Measurements from ENCODE around the gene ADAM12.

The ADAM12 gene

DNA sequence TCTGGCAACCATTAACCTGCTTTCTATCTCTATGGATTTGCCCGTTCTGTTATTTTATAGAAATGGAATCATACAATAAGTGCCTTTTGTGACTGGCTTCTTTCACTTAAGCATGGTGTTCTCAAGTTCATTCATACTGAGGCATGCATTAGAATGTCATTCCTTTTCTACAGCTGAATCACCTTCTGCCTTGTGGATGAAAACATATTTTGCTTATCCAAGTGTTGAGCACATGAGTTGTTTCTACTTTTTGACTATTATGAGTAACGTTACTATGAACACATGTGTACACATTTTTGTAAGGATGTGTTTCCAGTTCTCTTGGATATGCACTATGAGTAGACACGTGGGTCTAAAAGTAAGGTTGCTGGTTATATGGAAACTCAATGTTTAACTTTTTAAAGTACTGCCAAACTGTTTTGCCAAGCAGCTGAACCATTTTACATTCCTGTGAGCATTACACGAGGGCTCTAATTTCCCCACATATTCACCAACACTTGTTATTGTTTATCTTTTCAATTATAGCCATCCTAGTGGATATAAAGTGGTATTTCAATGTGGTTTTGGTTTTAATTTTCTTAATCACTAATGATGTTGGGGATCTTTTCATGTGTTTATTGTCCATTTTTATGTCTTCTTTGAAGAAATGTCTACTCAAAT, 250.6 kb downstream of the ADAM12 start:
- TF ChIP-seq, protein P1, sequence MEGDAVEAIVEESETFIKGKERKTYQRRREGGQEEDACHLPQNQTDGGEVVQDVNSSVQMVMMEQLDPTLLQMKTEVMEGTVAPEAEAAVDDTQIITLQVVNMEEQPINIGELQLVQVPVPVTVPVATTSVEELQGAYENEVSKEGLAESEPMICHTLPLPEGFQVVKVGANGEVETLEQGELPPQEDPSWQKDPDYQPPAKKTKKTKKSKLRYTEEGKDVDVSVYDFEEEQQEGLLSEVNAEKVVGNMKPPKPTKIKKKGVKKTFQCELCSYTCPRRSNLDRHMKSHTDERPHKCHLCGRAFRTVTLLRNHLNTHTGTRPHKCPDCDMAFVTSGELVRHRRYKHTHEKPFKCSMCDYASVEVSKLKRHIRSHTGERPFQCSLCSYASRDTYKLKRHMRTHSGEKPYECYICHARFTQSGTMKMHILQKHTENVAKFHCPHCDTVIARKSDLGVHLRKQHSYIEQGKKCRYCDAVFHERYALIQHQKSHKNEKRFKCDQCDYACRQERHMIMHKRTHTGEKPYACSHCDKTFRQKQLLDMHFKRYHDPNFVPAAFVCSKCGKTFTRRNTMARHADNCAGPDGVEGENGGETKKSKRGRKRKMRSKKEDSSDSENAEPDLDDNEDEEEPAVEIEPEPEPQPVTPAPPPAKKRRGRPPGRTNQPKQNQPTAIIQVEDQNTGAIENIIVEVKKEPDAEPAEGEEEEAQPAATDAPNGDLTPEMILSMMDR (conservative IDR thresholded peaks at IDR 0.05) = no peak
- no peak overlapping the region for H3K27ac ChIP-seq

DNA sequence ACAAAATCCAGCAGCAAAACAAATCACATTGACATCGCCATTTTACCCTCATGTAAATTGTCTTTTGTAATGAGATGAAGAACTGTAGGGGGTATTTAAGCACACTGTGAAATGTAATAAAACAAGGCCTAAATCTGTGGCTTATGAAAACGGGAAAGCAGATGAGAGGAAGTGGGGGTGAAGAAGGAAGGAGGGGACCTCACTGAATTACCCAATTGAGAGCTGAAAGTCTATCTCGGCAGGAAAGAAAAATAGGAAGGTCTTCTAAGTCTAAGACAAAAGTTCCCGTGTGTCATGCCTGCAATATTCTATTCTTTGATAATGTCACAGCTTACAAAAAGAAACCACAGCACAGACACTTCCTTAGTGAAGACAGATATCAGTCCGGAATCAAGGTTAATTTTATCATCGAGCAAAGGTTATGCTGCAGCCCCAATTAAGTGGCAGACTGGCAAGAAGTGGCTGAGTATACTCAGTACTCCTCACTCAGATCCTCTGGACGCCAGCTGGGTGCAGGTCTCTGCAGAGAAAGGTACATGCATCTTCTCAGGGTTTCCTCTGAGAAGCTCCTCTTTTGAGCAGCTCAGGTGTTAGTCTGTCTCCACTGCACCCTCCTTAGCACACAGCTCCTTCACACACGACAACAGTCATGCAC, 252.2 kb downstream of the ADAM12 start:
- TF ChIP-seq, protein P1 (conservative IDR thresholded peaks at IDR 0.05) = no peak
- H3K27ac ChIP-seq = no peak overlapping the region

DNA sequence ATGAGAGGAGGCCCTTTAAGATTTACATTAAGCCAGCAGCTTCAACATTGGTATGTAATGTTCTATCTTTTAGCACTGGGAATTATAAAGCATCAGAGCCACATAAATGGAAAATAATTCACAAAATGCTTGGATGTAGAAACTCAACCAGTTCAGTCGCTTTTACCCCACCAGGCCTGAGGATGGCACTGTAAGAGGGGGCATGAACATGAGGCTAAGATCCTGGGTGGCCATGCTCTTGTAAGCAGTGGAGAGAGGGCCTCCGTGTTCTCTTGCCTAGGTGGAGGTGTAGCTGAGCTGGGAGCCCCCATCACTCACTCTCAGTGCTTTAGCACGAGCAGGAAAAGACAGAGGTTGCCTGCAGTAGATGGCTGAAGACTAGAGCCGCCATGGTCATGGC, 253.1 kb downstream of the ADAM12 start:
- TF ChIP-seq, protein P1 (conservative IDR thresholded peaks at IDR 0.05) = no peak
- H3K27ac ChIP-seq = no peak overlapping the region

DNA sequence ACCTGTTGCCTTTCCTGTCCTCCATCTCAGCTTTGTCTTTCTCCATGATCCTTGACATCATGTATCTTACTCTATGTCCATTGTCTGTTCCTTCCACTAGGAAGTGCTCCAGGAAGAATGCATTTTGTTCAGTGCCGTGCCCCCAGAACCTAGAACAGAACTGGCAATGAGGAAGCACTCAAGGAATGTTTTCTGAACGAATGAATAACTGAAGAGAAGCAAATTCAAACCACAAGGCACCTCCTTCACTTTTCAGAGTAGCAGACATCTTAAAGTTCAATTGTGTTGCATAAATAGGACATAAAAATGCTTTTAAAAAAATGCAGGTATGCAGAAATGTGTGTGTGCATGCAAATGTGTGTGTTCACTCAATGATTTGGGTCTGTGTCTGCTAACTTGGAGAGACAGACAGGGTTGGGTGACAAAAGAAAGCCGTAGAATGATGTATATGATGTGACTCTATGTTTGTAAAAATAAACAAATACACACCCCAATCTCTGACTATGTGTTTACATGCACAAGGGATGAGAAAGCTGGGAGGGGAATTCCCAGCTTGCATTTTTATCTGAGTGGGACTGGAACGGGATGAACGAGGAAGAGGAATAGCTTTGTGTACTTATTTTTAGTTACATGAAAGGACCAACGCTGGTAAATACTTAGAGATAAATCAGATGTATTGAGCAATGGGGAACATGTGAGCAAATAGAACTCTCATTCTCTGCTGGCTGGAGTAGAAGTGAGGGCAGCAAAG, 254.2 kb downstream of the ADAM12 start:
- TF ChIP-seq, protein P1 (conservative IDR thresholded peaks at IDR 0.05) = no peak
- no peak overlapping the region for H3K27ac ChIP-seq

DNA sequence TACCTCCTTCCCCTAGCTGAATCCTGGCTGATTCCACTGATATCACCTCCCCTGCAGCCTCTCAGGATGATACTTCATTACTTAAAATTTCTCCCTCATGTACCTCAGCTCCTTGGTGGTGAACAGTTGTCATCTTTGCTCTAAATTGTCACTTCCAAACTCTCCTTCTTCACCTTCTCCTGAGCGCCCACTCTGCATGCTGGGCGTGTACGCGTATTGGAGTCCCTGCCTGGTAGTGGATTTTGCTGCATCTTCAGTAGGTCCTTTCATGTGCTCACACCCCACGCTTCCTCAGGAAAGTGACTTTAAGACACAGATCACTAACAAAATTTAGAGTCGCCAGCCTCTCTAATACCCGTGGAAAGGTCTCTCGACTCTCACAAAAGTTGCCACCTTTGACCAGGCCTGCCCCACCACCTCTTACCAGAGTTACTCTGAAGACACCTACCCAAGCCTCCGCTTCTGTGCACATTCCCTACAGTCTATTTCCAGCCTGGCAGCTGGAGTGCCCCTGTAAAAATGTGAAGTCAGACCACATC, 255.1 kb downstream of the ADAM12 start:
- TF ChIP-seq, protein P1 (conservative IDR thresholded peaks at IDR 0.05) = no peak
- no peak overlapping the region for H3K27ac ChIP-seq

DNA sequence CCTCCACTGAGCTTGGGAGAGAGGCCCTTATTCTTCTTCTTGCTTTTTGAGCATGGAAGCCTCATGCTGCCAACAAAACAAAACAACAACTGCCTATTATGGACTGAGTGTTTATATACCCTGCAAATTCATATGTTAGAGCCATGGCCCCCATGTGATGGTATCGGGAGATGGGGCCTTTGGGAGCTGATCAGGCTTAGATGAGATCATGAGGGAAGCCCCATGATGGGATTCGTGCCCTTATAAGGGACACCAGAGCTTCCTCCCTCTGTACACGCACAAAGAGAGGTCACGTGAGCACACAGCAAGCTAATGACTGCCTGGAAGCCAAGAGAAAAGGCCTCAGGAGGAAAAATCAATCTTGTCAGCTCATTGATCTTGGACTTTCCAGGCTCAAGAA, 256.9 kb downstream of the ADAM12 start:
- H3K27ac ChIP-seq = no peak overlapping the region
- TF ChIP-seq, protein P1 (conservative IDR thresholded peaks at IDR 0.05) = no peak

DNA sequence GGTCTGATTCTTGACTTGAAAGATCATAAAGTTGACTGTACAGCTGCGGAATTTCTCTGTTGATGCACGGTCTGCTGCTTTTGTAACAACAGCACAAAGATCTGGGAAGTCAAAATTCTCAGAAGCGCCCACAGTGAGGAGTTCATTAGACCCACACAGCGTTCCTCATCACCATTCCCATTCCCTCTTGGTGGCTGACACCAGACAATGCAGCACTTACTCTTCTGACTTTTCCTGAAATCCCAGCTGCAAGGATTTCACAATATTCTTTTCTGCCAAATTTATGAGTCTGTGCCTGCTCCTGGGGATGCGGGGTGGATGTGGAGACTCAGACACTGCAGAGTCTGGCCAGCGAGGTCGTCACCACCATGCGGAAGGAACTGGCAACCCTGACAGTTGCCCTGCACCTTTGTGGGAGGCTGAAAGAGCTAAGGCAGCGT, 258.0 kb downstream of the ADAM12 start:
- TF ChIP-seq, protein P1 (conservative IDR thresholded peaks at IDR 0.05) = no peak
- H3K27ac ChIP-seq = no peak overlapping the region
